Transverse colon (tissue), 4 donors: ENCODE results near the gene TOX2. TPM values are rescaled to one million over a fixed set of nuclear protein-coding genes. Genes with fewer than 3 reads are reported as not detected.

Experiments used
- DNase-seq: peaks from one replicate; pipeline ENCODE4 v3.0.0-alpha.2; 2019
- H3K27ac ChIP-seq, 4 donors: fragments of 200-600 bp; sonication (generic); 2 replicates each; pipeline ENCODE4 v1.5.1; 2016 to 2018; ENCODE audit warnings: inconsistent platforms in 4 of 4
- H3K27me3 ChIP-seq: fragments of 200-600 bp; sonication (generic); 2 replicates; pipeline ENCODE4 v1.5.1; 2017; ENCODE audit warnings: inconsistent platforms
- H3K36me3 ChIP-seq, 4 donors: fragments of 200-600 bp; sonication (generic); 2 replicates each; pipeline ENCODE4 v1.5.1; 2017 to 2019; ENCODE audit warnings: inconsistent platforms in 4 of 4
- H3K4me1 ChIP-seq, 4 donors: fragments of 200-600 bp; sonication (generic); 2 replicates each; pipeline ENCODE4 v1.5.1; 2017 to 2020; ENCODE audit warnings: inconsistent platforms in 4 of 4
- H3K4me3 ChIP-seq, 4 donors: fragments of 200-600 bp; sonication (generic); 1 replicate in 1 of 4; 2 replicates in 3 of 4; pipeline versions ENCODE4 v1.5.1 to v1.6.1; 2017 to 2019; ENCODE audit warnings: inconsistent platforms in 4 of 4
- H3K9me3 ChIP-seq, 2 donors: fragments of 200-600 bp; sonication (generic); 2 replicates each; pipeline ENCODE4 v1.5.1; 2017 to 2019; ENCODE audit warnings: inconsistent platforms in 2 of 2
- CTCF ChIP-seq, 5 experiments: fragments of 200-600 bp in 3 of 5; fragments of 450-650 bp in 2 of 5; sonication (generic) in 3 of 5; IDR thresholded peaks; 1 replicate in 2 of 5; 2 replicates in 3 of 5; pipeline ENCODE4 v1.5.1; 2016 to 2017; ENCODE audit warnings: antibody characterized with exemption in 5 of 5, inconsistent platforms in 3 of 5, mild to moderate bottlenecking in 2 of 5, moderate library complexity in 1 of 5
- EP300 ChIP-seq: sonication (generic); formaldehyde crosslinking; IDR thresholded peaks from one replicate; pipeline ENCODE4 v1.6.1; 2017; ENCODE audit warnings: antibody characterized with exemption, low read depth
- POLR2A ChIP-seq: fragments of 450-650 bp; IDR thresholded peaks from one replicate; pipeline ENCODE4 v1.6.1; 2016; ENCODE audit warnings: antibody characterized with exemption, mild to moderate bottlenecking, moderate library complexity
- POLR2AphosphoS5 ChIP-seq, 3 donors: sonication (generic); formaldehyde crosslinking; IDR thresholded peaks; one replicate each; pipeline ENCODE4 v1.6.1; 2016; ENCODE audit warnings: antibody characterized with exemption in 3 of 3
- WGBS, 2 donors: methylation state at CpG; one replicate each; pipeline ENCODE4 v1.1.5; 2018; ENCODE audit warnings: low coverage in 1 of 2; 5-methylcytosine and 5-hydroxymethylcytosine counted together
- in situ Hi-C, 4 donors: fragments of 200-750 bp; cut with MboI; loops; one replicate each; pipeline versions ENCODE4 v1.15.0 to v1.15.1; 2017; ENCODE audit warnings: low sequenced_read_pairs in 3 of 4, low pct_ligation_motif_present in 1 of 4, low pct_unique_long_range_greater_than_20kb in 1 of 4
- intact Hi-C: fragments of 100-400 bp; cut with DNase I; formaldehyde crosslinking; loops from one replicate; pipeline ENCODE4 v1.15.1; 2023; ENCODE audit warnings: low total_unique reads
- small RNA-seq, 4 donors: library from RNA; depleted of rRNA; stranded (forward); fragments of <200 nt; gene quantifications; one replicate each; pipeline ENCODE3, GENCODE V24; 2016
- total RNA-seq, 4 donors: library from RNA; depleted of rRNA; stranded (reverse); fragments of >200 nt; gene quantifications; one replicate each; pipeline ENCODE4 v1.1.0, GENCODE V29; 2016

TOX2 gene
- total RNA-seq, 4 donors from 2014 or later, result 1.5 to 15.7 (median 6.8) TPM

- H3K4me3 ChIP-seq, result no peak overlapping the region
- no peak for DNase-seq
- in situ Hi-C loops, result loop anchor here in 1 of 4 donors (5.0 to 25.0 kb wide), 2 partner anchors 71 to 196 kb away; partner anchors contain the start of genes FITM2 and JPH2
- WGBS, 2 donors, result 52% methylated on average over 60 of the region's 76 CpGs; no CpG with 5 or more reads in 1 of the 2 donors
- intact Hi-C loops, result loop anchor here (2.0 kb wide), 1 partner anchor 75 kb away; no protein-coding TSS in a partner anchor
- no peaks in the 10 kb centered on the region for H3K9me3 ChIP-seq
- no peaks in the 10 kb centered on the region for H3K36me3 ChIP-seq
- H3K27ac ChIP-seq, result peak overlapping the region; percentile 9 to 67 (median 27)
- H3K27me3 ChIP-seq, result peaks cover 14% of the 10 kb centered on the region
- TF ChIP-seq EP300, result no peak
- no peak for TF ChIP-seq POLR2AphosphoS5 (IDR thresholded peaks at IDR 0.05)
- TF ChIP-seq CTCF (IDR thresholded peaks at IDR 0.05), result no peak
- TF ChIP-seq POLR2A, result no peak
- H3K4me1 ChIP-seq, result peaks cover 0 to 8% (median 5%) of the 10 kb centered on the region in 4 donors
Measured at GRCh38 chr20:44115762-44116644, 201.4 kb downstream of the TOX2 start.

- in situ Hi-C loops, result loop anchor here in 1 of 4 donors (5.0 to 25.0 kb wide), 2 partner anchors 70 to 195 kb away; partner anchors contain the start of genes FITM2 and JPH2
- no peak overlapping the region for H3K4me3 ChIP-seq
- H3K9me3 ChIP-seq, result no peaks in the 10 kb centered on the region
- TF ChIP-seq POLR2AphosphoS5 (IDR thresholded peaks at IDR 0.05) (no peak), CTCF (IDR thresholded peaks at IDR 0.05) (no peak), POLR2A (no peak), EP300 (no peak)
- peaks cover 17% of the 10 kb centered on the region for H3K27me3 ChIP-seq
- H3K36me3 ChIP-seq, result no peaks in the 10 kb centered on the region
- DNase-seq, result no peak
- WGBS, 2 donors, result 70 to 84% methylated on average over 5 to 8 of the region's 8 CpGs
- peaks cover 0 to 6% (median 2%) of the 10 kb centered on the region in 4 donors for H3K4me1 ChIP-seq
- H3K27ac ChIP-seq, result peak overlapping the region in 3 of 4 donors; percentile 25 to 56 (median 45)
- intact Hi-C loops, result loop anchor here (2.0 kb wide), 1 partner anchor 73 kb away; no protein-coding TSS in a partner anchor
Measured at GRCh38 chr20:44117296-44118184, 202.9 kb downstream of the TOX2 start.

- H3K9me3 ChIP-seq, result no peaks in the 10 kb centered on the region
- no peak for DNase-seq
- H3K36me3 ChIP-seq, result no peaks in the 10 kb centered on the region
- H3K4me1 ChIP-seq, result peaks cover 0 to 11% (median 3%) of the 10 kb centered on the region in 4 donors
- H3K4me3 ChIP-seq, result no peak overlapping the region
- 82% methylated on average over 9 of the region's 9 CpGs; no CpG with 5 or more reads in 1 of the 2 donors for WGBS, 2 donors
- in situ Hi-C loops (loop anchor here in 1 of 4 donors (5.0 to 25.0 kb wide), 2 partner anchors 69 to 194 kb away; partner anchors contain the start of genes FITM2 and JPH2), intact Hi-C loops (no loop called here)
- TF ChIP-seq EP300, result no peak
- peaks cover 23% of the 10 kb centered on the region for H3K27me3 ChIP-seq
- peak overlapping the region in 3 of 4 donors; percentile 20 to 56 (median 25) for H3K27ac ChIP-seq
Measured at GRCh38 chr20:44118185-44119033, 203.8 kb downstream of the TOX2 start.

Small RNAs within 50 kb of the gene (small RNA-seq; reads per million reads assigned to genes)
- 0 reads per million in 4 donors for gene RN7SL443P

Other genes with a start within 250 kb of the TOX2 start
- 100 to 1,000 TPM in 1 of 4 donors, 1 to 10 TPM in 3; 1.1 to 134 (median 2.2) TPM for gene MYBL2, start 247.7 kb upstream of the TOX2 start, total RNA-seq
- gene GTSF1L, start 187.8 kb upstream of the TOX2 start, total RNA-seq, result not detected